Lung microvascular endothelial cell (primary cell): Measurements from ENCODE around the gene RWDD3. TPM values are rescaled to one million over a fixed set of nuclear protein-coding genes. Genes with fewer than 3 reads are reported as not detected.

Source experiments
- DNase-seq, 2 donors: peaks; one replicate each; pipeline versions ENCODE4 v3.0.0 to v3.0.0-alpha.2; 2010; ENCODE audit warnings: low read depth in 2 of 2
- total RNA-seq: library from RNA; depleted of rRNA; stranded (reverse); fragments of >200 nt; gene quantifications from 2 replicates; pipeline ENCODE4 v1.2.1, GENCODE V29; 2014

Gene RWDD3
- total RNA-seq, 1 donor from 2014 or later, result 11.9 TPM

DNA sequence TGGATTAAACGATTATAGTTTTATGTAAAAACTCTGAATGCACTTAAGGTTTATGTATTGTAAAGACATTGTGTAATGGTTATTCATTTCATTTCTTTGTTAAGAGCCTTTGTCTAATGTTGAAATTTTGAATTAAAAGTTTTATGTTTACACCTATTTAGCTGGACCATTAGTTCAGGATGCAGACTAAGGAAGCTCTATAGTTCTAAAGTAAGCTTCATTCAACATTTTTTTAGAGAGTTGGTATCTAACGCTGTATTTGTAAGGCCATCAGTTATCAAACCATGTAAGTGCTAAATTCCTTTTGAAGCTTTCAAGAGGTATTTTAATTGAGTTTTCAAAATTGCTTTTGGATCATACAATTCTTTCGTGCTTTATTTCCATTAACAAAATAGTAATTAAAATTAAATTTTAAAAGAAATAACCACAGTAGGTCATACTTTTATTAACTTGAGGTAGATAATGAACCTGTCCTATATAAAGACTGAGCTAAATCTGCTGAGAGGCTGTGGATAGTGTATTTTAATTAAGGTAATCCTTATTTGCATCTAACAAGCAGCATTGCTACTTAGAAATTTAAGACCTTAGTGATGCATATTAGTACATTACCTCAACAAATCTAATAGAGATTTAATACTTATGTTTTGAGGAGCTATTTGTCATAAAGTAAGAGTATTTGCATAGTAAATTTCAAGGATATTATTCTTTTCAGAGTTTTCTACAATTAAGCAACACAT is 47.9 kb downstream of the RWDD3 start:
- no peak for DNase-seq

DNA sequence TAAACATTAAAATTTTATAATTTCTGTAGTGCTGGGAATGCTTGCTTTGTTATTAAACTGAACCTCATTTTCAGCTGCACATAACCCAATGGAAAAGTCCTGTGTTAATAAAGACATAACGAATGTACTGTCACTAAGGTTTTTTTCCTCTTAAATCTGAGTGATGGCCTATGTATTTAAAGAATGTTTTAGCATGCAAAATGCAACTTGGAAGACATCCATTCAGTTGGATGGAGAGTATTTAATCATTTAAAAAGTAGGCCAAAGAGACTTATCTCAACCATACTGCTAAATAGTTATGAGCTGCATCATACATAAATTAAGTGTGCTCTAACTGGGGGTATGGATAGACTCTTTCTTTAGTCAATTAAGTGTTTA is 48.5 kb downstream of the RWDD3 start:
- DNase-seq, result no peak

DNA sequence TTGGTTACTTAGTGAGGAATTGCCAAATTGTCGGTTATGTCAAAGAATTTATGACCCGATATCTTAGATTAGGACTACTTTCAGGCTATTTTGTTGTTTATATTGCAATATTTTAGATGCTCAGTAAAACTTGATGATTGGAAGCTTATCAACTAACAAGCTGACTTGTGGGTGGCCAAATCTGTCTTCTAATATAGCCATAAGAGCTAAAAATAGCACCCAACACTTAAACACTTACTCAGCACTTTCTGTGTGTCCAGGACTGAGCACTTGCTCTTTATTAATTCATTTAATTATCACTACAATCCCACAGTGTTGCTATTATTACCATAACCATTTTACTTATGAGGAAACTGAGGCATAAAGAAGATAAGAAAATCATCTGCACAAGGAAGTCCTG is 50.4 kb downstream of the RWDD3 start:
- DNase-seq, result no peak

DNA sequence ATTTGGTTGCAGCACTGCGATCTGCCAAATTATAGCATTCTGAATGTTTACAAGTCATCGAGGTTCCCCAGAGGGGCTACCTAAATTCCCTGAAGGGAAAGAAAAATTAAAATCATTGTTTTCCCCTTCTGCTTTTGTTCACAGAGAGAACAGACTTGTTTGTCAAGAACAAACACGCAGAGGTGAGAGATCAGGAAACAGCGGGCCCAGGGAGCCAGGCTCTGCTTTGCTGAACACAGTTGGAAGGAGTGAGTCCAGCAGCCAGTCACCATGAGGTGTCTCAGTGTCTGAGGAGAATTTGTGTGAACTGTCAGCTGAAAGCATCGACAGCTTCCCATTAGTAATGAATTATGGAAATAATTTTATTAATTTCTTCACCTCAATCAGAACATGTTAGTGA is 52.5 kb downstream of the RWDD3 start:
- peak in 1 of 2 donors; percentile 4 for DNase-seq

DNA sequence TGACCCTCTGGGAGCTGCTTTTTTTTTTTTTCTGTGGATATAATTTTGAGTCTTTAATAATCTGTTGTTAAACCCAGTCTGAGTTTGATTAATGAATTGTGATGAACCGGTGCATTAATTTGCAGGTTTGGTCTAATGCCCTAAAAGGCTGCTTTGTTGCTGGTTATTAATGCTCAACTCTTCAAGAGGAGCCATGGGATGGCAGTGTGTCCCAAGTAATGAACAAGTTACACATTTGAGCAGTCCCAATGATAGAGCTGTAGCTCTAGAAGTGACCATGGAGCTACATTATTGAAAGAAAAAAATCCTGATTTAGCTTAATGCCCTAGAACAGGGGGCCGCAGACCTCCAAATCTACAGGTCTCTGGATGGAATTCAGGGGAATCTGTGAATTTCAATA is 53.1 kb downstream of the RWDD3 start:
- DNase-seq, result no peak

DNA sequence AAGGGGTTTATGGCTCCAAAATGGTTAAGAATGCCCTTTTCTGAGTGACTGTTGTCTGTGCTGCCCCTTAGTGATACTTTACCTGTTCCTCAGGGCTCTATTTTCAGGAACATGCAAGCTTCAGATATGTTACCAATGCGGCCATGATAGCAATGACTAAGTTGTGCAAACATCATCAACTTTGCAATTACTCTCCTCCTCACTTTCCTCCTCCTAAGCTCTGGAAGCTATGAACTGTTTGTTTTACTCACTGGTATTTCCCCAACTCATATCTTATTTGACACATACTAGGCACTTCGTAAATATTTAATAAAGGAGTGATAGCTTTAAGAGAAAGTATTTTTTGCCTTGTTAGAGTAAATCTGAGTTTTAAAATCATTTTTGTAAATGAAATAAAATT is 53.8 kb downstream of the RWDD3 start:
- DNase-seq, result no peak

Other genes starting within 250 kb of the RWDD3 start
- 1.6 and 2.0 TPM in 2 replicates for gene ALG14, start 161.3 kb upstream of the RWDD3 start, total RNA-seq
- under 0.01 TPM in 2 replicates for gene TLCD4, start 116.9 kb upstream of the RWDD3 start, total RNA-seq